HG02973 (cell line): ENCODE results near the gene PLEKHG4.
A peak's percentile ranks its signal among the peaks of the same experiment; 100 is the strongest.

Source experiments
- ATAC-seq: cut with Tn5 transposase; IDR thresholded peaks from one replicate; pipeline ENCODE4 v1.9.1; 2021; ENCODE audit warnings: moderate library complexity; ENCODE audit not compliant: unreplicated experiment

The PLEKHG4 gene

DNA sequence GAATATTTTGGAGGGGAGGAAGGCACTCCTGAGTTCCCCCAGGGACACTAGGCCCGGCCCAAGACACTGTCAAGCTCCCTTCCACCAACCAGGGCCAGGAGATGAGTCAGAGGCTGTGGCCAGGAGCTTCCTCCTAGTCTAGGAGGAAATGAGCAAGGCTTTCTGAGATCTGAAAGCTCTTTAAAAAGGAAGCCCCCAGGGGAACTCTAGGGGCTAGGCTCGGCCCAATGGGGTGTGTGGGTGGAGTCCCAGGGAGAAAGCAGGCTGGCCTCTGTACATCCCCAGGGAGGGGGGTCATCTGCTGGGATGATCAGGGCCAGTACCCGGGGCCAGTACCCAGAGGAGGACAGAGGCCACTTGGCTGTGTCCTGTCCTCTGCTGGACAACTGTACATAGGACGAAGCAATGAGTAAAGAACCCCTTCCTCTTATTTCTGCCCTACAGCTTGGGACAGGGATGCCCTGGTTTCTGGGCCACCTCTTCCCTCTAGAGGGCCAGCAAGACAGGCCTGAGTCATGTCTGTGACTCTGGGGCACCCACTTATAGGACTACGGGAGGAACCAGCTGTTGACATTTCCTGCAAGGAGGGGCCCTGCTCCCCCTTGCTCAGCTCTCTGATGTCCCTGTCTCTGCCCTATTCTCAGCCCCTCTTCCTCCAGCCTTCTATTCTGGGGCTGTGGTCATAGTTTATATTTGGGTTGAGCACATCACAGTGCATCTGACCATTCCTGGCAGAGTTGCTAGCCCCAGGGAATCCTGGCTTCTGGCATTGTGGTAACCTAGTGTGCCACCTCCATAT lies 34.7 kb upstream of the PLEKHG4 start:
- ATAC-seq = peak; percentile 43

DNA sequence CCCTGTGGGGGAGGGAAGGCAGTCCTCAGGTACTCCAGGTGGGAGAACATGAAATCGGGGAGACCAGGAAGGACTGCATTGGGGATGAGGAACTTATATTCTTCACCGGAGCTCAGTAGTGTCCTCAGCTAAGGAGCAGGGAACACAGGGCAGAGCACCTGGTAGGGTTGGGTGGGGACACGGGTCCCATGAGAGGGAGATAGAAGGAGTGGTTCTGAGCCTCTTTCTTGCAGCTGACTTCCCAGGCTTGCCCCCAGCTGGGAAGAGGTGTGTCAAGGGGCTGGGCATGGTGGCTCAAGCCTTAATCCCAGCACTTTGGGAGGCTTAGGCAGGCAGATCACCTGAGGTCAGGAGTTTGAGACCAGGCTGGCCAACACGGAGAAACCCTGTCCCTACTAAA lies 34.1 kb upstream of the PLEKHG4 start:
- no peak for ATAC-seq

DNA sequence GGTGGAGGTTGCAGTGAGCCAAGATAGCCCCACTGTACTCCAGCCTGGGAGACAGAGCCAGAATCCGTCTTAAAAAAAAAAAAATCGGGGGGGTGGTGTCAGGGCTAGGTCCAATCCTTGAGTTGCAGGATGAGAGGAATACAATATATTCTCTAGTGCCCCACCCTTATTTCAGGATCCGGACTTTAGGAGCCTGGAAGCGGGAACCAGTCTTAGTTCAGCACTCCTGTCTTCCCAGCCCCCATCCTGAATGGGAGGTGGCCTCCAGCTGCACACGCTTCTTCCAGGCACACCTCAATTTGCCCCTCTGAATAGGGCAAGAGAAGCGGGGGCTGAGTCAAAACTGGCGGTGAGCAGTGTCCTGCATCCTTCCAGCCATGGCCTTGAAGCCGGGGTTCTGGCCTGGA lies 33.7 kb upstream of the PLEKHG4 start:
- no peak for ATAC-seq

DNA sequence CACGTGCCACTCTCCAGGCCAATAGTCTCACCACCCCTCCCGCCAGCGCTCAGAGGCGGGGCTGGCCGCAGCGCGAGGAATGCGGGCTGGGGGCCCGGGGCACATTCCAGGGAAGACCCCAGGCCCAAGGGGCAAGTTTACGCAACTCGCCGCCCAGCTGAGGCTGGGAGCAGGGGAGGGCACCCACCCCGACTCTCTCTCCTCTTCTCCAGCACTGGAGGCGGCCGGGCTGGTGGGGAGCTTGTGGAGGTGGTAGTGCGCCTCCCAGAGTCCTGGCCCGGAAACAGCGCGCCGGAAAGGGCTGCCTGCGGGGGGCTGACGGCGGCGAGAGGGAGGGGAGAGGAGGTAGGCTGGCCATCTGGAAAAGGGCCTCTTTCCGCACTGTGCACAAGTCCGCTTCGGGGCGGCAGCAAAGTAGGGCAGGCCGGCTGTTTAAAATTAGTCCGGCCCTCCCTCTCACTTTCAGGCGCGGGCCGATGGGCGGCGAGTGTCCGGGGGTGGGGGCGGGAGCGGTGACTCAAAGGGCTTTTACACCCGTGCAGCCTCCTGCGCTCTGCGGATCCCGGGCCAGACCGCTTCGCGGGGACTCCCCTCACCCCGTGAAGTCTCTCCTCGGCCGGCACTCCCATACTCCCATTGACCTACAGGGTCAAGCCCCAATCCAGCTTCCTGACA lies 33.1 kb upstream of the PLEKHG4 start:
- no peak for ATAC-seq

DNA sequence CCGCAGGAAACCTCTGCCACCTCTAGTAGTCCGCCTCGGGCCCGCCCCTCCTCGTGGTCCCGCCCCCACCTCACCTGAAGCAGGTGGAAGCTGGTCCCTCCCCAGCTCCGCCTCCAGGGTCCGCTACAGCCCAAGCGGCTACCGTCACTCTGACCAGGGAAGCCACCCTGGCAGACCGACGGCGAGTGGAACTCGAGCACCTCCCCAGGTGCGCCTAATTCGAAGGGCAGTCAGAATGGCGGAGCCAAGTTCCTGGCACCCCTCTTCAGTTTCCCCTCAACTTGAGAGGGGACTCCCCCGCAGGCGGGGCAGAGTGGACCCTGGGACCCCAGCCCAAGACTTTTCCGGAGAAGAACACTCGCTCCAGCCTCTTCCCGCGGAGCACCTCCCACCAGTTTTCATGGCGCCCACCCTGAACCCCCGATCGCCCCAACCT lies 32.6 kb upstream of the PLEKHG4 start:
- ATAC-seq = no peak

DNA sequence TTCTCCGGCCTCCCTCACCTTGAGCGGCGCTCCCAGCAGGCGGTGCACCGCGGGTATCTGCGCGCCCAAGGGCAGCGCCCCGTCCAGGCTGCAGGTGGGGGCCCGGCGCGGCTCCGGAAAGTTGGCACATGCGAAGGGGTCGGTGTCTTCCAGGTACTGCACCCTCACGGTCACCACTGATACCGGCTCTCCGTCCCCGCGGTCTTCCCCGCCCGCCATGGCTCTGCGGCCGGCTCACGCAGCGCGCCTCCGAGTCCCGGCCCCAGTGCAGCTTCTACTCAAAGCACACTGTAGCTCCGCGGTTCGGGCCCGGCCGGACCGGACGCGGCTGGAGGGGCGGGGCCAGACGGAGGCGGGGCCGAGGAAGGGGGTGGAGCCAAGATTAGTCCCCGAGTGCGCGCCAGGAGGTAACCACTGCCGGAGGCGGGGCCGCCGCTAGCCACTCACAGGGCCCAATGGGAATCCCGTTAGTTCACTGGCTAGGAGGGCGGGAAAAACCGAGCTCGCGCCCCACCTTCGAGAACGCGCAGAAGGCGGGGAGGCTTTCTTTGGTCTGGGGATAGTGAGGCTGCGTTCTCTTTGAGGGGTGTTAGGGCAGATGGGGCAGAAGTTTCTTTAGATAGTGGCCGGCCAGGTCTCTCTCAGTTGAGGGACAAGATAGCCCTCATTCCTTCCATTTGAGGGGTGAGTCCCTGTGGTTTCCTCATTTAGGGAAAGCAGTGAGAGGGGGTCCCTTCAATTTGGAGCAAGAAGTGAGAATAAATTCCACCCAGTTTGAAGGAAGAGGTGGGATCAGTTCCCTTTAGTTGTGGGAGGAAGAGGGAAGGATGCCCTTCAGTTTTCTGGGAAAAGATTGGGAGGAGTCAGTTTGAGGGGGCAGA lies 31.9 kb upstream of the PLEKHG4 start, which contains the start of gene FHOD1:
TSS of gene FHOD1 (minus strand) at position 290 of the 881 bp plus-strand sequence. CDS start at position 219, 71 bp downstream.
- ATAC-seq = peak; percentile 44

DNA sequence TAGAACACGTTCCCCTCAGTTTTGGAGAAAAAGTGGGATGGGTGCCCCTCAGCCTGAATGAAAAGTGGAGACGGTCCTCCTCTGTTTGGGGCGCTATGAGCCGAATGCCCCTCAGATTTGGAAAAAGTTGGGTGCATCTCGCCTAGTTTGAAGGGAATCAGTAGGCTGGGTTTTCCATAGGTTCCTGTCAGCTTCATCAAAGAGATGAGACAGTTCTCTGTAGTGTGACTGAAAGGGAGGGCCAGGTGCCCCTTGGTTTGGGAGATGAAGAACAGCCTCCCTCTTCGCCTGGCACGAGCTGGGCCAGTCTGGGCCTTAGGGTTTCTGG lies 31.3 kb upstream of the PLEKHG4 start:
- no peak for ATAC-seq

DNA sequence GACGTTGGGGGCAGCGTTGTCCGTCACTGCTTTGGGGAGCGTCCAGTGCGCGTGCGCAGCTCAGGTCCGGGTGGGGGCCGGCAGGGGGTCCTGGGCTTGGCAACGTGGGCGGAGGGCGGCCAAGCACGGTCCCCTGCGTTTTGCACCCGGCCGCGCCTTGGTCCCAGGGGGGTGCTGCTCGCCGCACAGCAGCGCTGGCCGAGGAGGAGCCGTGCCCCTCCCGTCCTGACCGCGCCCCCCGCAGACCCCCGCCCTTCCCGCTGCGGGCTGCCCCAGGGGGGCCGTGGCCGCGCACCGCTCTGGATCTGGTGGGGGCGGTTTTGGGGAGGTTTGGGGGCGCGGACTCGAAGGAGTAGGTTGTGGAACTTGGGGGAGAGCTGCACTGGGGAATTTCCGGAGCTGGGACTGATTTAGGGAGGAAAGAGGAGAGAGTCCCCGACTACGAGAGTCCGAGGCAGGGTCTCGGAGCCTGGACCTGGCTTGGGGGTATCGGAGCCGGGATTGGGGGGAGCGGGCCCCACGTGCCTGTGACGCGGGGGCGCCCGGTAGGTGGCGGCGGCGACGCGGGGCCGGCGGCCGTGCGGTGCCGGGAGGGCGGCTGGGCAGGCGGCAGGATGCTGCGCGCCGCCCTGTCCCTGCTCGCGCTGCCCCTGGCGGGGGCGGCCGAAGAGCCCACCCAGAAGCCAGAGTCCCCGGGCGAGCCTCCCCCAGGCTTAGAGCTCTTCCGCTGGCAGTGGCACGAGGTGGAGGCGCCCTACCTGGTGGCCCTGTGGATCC lies 30.7 kb upstream of the PLEKHG4 start, which contains the start of gene SLC9A5:
TSS of gene SLC9A5 (plus strand) at position 579 of the 777 bp plus-strand sequence. CDS start at position 615, 36 bp downstream.
- ATAC-seq = no peak

DNA sequence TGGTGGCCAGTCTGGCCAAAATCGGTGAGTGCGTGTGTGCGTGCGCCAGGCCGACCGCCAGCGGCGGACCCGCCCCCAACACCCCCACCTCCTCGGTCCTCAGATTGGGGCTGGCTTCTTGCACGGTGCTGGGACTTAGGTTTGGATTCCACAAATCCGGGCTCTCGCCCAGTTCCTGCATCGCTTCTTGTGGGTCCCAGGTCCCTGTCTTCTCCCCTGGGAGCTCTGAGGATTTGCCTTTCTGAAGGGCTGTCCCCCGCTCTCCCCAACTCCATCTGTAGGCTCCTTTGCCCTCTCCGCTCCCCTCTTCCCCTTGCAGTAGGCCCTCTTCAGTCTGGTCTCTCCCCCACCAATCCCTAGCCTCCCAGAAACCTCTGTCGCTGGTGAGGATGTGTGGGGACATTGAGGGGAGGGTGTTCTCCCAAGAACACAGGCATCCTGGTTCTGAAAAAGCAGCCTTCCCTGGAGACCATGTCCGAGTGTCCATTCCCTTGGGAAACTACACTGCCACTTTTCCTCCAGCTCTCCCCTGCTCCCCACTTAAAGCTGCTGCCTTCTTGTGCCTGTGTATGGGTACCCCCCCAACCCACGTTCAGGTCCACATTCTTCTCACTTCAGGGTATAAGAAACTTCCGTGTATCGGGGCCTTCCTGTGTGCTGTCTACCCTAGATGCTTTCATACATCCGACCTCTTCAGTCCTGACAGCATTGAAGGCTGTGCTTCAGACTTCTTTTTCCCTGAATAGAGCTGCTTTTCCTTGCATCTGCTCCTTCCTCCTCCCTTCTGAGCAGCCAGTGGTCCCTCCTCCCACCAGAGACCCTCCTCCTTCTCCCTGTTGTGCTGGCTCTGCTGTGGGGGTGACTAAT lies 29.9 kb upstream of the PLEKHG4 start:
- no peak for ATAC-seq

DNA sequence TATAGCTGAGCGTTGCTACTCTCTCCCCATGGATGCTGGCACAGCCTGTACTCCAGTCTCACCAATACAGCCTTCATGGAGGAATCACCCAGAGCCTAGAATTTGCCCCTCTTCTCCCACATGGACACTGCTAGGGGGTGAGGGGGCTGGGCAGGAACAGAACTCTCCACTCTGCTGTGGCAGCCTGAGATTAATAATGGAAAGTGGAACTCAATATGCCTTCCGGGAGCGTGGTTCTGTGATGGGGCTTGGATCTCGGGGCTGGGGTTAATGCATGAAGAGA lies 29.3 kb upstream of the PLEKHG4 start:
- ATAC-seq = no peak

DNA sequence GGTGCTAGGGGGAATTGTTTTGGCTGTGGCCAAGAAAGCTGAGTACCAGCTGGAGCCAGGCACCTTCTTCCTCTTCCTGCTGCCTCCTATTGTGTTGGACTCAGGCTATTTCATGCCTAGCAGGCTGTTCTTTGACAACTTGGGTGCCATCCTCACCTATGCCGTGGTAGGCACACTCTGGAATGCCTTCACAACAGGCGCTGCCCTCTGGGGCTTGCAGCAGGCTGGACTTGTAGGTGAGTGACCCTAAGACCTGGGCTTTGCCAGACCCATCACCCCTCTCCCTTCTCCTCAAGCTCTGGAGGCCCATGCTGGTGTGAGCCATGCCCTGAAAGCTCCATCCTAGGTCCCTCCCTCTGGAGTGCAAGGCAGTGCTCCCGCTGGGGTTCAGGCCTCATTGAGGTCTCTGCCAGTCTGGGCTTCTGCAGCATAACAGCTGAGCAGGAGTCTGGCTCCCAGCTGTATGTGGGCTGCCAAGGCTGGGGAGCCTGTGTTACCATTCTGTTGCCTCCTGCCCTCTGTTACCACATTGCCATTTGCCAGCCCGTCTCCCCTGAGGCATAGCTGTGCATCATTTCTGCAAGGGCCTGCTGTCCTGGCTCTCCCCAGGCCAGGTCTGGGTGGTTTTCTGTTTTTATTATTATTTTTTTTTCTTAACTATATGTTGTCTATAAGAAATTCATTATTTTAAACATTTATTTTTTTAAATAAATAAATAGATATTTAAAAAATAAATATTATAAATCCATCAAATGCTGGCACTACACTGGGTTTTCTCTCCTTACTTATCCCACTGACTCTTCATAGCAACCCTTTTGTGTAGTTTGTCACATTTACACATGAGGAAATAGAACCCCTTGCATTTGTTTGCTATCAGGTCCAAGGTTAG lies 26.5 kb upstream of the PLEKHG4 start:
- ATAC-seq = no peak

DNA sequence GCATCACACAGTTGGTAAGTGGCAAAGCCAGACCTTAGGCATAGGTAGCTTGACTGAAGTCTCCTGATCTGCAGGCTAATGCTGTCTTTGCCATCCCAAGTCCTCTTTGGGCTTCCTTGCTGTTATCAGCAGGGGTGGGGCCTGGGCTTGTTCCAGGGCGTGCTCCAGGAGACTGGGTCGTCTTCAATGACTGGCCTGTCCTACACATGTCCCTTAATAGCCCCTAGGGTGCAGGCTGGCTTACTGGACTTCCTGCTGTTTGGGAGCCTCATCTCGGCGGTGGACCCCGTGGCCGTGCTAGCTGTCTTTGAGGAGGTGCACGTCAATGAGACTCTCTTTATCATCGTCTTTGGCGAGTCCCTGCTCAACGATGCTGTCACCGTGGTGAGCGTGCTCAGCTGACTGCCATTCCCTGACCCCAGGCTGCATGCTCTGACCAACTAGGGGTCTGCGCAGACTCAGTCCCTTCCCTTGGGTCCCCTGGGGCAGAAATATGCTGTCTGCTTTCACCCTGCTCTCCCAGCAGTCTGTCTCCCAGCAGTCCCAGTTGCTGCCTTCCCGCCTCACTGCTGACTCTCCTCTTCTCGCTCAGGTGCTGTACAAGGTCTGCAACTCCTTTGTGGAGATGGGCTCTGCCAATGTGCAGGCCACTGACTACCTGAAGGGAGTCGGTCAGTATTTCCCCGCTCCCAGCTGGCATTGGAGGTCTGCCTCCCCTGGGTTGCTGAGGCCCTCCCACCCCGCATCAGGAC lies 24.4 kb upstream of the PLEKHG4 start:
- no peak for ATAC-seq

DNA sequence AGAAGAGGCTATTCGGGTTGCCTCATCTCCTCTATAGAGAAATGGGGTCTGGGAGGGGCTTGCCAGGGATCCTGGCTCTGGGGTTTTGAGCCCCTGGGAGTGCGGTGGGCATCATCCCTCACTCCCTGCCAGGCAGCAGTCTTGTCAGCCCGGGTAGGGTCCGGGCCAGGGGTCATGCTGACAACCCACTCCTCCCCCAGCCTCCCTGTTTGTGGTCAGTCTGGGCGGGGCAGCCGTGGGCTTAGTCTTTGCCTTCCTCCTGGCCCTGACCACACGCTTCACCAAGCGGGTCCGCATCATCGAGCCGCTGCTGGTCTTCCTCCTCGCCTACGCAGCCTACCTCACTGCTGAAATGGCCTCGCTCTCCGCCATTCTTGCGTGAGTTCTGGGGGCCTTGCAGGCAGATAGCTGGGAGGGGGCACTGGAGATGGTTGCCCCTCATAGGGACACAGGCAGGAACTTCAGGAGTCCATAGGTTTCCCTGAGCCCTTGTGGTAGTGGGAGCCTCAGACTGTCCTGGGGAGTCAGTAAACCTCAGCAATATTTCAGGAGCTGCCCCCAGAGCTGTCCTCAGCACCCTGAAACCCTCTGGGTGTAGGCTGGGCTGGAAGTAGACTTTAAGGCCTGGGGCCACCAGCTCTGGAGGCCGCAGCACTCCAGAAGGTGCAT lies 23.6 kb upstream of the PLEKHG4 start:
- no peak for ATAC-seq

DNA sequence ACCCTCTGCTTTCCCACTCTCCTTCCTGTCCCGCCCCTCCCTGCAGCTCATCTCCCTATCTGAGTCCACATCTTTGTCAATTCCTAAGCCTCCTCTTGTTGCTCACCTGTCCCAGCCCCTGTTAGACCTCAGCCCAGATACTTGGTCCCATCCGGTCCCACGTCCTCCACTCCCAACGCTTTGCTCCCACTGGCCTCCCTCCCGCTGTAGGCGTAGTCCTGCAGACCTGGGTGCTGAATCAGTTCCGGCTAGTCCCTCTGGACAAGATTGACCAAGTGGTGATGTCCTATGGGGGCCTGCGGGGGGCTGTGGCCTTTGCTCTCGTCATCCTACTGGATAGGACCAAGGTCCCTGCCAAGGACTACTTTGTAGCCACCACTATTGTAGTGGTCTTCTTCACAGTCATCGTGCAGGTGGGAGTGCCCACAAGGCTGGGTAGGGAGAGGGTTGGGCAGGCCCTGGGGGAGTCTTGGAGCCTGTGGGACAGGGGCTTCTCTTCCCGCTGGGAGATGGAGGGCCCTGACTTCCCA lies 22.6 kb upstream of the PLEKHG4 start:
- ATAC-seq = no peak

DNA sequence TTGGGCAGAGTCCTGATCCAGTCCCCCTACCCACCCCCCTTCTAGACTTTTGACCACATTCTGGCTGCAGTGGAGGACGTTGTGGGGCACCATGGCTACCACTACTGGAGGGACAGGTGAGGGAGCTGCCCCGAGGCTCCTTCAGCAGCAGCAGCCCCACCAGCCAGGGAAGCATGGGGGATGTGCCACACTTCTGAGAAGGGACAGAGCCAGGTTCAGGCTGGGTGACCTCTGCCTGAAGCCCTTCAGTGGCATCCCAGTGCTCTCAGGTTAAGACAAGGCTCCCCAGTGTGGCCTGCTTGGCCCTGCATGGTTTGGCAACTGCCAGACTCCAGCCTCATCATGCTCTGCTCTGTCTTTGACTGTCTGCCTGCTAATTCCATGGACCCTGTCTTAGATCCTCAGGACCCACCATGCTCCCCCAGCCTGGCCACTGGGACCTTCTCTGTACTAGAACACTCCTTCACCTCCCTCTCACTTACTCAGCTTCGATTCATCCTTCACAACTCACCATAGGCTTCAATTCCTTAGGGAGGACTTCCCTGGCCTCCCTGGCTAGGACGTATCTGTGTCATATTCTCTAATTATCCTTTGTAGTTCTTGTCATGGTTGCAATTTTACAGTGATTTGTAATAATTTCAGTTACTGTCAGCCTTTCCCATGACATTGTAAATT lies 21.7 kb upstream of the PLEKHG4 start:
- no peak for ATAC-seq

DNA sequence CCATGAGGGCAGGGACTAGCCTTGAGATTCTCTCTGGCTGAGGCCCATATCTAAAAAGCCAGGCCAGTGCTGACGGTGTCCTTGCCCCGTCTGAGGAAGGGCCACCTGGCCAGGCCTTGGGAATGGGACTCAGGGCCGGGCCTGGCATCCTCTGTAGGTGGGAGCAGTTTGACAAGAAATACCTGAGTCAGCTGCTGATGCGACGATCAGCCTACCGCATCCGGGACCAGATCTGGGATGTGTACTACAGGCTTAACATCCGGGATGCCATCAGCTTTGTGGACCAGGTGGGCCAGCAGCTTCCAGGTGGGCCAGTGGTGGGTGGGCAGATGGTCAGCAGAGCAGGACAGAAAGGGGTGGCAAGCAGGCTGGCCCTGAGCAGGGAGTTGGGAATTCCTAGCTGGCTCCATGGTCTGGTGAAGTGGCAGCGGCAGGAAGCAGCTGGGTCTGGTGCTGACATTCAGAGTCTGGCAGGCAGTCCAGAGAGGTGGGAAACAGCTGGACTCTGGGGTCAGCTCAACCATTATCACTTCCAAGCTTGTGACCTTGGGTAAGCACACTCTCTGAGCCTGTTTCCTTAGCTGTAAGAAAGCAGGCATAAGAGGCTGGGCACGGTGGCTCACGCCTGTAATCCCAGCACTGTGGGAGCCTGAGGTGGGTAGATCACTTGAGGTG lies 21.0 kb upstream of the PLEKHG4 start:
- ATAC-seq = no peak
